HG03097 (cell line): ENCODE data around the gene COL23A1.

Experiments used
- ATAC-seq: cut with Tn5 transposase; IDR thresholded peaks from one replicate; pipeline ENCODE4 v1.9.1; 2021; ENCODE audit not compliant: unreplicated experiment, low FRiP score

The COL23A1 gene

GRCh38 chr5:178298283-178298807, 291.8 kb downstream of the COL23A1 start:
- no peak for ATAC-seq

- ATAC-seq, result no peak
These were observed 292.4 kb downstream of the COL23A1 start for GRCh38 chr5:178297751-178298150.

- no peak for ATAC-seq
These were observed 294.1 kb downstream of the COL23A1 start for GRCh38 chr5:178296066-178296465.

- ATAC-seq, result no peak
These were observed 294.6 kb downstream of the COL23A1 start for GRCh38 chr5:178295589-178295988.

GRCh38 chr5:178293815-178294214, 296.4 kb downstream of the COL23A1 start:
- ATAC-seq, result no peak

- ATAC-seq, result no peak
These were observed 296.8 kb downstream of the COL23A1 start for GRCh38 chr5:178293400-178293799.

- no peak for ATAC-seq
These were observed 297.4 kb downstream of the COL23A1 start for GRCh38 chr5:178292826-178293205.

- no peak for ATAC-seq
These were observed 298.0 kb downstream of the COL23A1 start for GRCh38 chr5:178291969-178292825.

- no peak for ATAC-seq
These were observed 299.0 kb downstream of the COL23A1 start for GRCh38 chr5:178291161-178291561.

- no peak for ATAC-seq
These were observed 299.8 kb downstream of the COL23A1 start for GRCh38 chr5:178290376-178290775.

- no peak for ATAC-seq
These were observed 300.8 kb downstream of the COL23A1 start for GRCh38 chr5:178289438-178289837.

- no peak for ATAC-seq
These were observed 301.5 kb downstream of the COL23A1 start for GRCh38 chr5:178288401-178289368.

- no peak for ATAC-seq
These were observed 302.4 kb downstream of the COL23A1 start for GRCh38 chr5:178287791-178288105.

- no peak for ATAC-seq
These were observed 303.0 kb downstream of the COL23A1 start for GRCh38 chr5:178287091-178287790.

GRCh38 chr5:178286226-178287090, 303.7 kb downstream of the COL23A1 start:
- no peak for ATAC-seq

- ATAC-seq, result no peak
These were observed 304.6 kb downstream of the COL23A1 start for GRCh38 chr5:178285399-178286225.

GRCh38 chr5:178284996-178285395, 305.2 kb downstream of the COL23A1 start:
- ATAC-seq, result no peak

GRCh38 chr5:178284093-178284675, 306.0 kb downstream of the COL23A1 start:
- ATAC-seq, result no peak

- no peak for ATAC-seq
These were observed 306.7 kb downstream of the COL23A1 start for GRCh38 chr5:178283520-178283919.
